Measurements from ENCODE around the gene SURF2.

SURF2 gene

GRCh38 chr9:133406480-133407307 lies 50.3 kb downstream of the SURF2 start:
- peaks cover 67% of the 10 kb centered on the region for H3K36me3 ChIP-seq (ENCODE audit: low read depth)
- peak; percentile 48 for ATAC-seq (ENCODE audit: low read depth)
- no peak overlapping the region for H3K4me3 ChIP-seq (ENCODE audit: severe bottlenecking)
- H3K4me1 ChIP-seq (ENCODE audit: insufficient read depth, poor library complexity, severe bottlenecking), result no peaks in the 10 kb centered on the region
- H3K27me3 ChIP-seq (ENCODE audit: insufficient read depth, poor library complexity, severe bottlenecking), result no peaks in the 10 kb centered on the region
- H3K27ac ChIP-seq (ENCODE audit: poor library complexity, severe bottlenecking), result no peak overlapping the region
- peak; percentile 59 for DNase-seq (ENCODE audit: low spot score)
- TF ChIP-seq, protein P1, sequence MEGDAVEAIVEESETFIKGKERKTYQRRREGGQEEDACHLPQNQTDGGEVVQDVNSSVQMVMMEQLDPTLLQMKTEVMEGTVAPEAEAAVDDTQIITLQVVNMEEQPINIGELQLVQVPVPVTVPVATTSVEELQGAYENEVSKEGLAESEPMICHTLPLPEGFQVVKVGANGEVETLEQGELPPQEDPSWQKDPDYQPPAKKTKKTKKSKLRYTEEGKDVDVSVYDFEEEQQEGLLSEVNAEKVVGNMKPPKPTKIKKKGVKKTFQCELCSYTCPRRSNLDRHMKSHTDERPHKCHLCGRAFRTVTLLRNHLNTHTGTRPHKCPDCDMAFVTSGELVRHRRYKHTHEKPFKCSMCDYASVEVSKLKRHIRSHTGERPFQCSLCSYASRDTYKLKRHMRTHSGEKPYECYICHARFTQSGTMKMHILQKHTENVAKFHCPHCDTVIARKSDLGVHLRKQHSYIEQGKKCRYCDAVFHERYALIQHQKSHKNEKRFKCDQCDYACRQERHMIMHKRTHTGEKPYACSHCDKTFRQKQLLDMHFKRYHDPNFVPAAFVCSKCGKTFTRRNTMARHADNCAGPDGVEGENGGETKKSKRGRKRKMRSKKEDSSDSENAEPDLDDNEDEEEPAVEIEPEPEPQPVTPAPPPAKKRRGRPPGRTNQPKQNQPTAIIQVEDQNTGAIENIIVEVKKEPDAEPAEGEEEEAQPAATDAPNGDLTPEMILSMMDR (IDR thresholded peaks at IDR 0.05; ENCODE audit: poor library complexity, severe bottlenecking), result peak; percentile 77
- H3K9me3 ChIP-seq (ENCODE audit: severe bottlenecking), result no peaks in the 10 kb centered on the region

GRCh38 chr9:133408042-133408441 lies 51.7 kb downstream of the SURF2 start:
- Histone ChIP-seq H3K27me3 (ENCODE audit: insufficient read depth, poor library complexity, severe bottlenecking) (no peaks in the 10 kb centered on the region), H3K9me3 (ENCODE audit: severe bottlenecking) (no peaks in the 10 kb centered on the region), H3K36me3 (ENCODE audit: low read depth) (peaks cover 78% of the 10 kb centered on the region), H3K4me3 (ENCODE audit: severe bottlenecking) (no peak overlapping the region), H3K27ac (ENCODE audit: poor library complexity, severe bottlenecking) (no peak overlapping the region), H3K4me1 (ENCODE audit: insufficient read depth, poor library complexity, severe bottlenecking) (no peaks in the 10 kb centered on the region)
- DNase-seq (ENCODE audit: low spot score) (no peak), ATAC-seq (ENCODE audit: low read depth) (no peak)
- TF ChIP-seq, protein P1 (IDR thresholded peaks at IDR 0.05; ENCODE audit: poor library complexity, severe bottlenecking), result no peak

Measured in RWPE2 (cell line).